Medulla oblongata (tissue), 1 donor: Measurements from ENCODE around the gene STAMBP.
"Not testable (repeated sequence)": the region's sequence is repeated elsewhere in the genome, so short reads cannot be mapped to it uniquely, and the experiment has no call there.

Experiments
- DNase-seq: peaks from one replicate; pipeline ENCODE4 v3.0.0-alpha.2; 2015; ENCODE audit errors: extremely low spot score

STAMBP gene

DNA sequence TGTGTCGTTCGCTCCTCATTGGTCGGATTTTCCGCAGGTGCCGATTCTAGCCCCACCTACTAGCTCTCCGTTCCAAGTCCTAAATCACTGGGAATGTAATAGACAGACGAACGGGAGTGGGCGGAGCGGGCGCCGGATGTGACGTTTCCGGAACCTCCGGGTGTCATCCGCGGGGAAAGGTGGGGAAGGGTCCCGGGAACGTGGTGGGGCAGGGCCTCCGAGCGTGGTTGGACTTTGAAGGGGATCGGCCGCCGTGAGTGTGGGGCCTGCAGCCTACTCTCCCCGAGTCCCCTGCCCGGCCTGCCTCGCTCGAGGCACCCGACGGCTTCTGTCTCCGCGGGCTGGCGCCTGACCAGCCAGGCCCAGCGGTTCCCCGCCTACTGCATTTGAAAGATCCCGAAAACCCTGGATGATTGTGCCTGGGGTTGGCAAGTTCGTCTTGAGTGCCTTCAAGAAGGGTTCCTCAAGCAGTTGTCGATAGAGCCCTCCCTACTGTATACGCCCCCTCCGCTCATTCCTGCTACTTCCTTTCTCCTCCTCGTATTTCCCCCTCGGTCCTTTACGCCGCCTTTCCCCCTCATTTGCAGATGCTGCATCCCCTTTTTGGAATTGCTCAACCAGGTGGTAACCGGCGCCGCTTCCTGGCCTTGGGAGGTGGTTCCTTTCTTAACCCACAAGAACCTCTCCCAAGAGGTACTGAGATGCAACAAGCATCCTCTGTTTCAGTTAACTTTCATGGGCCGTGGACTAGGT, at the start of gene STAMBP:
TSS of gene STAMBP (plus strand) at position 144 of the 753 bp plus-strand sequence. CDS start 1,896 bp downstream, outside the sequence.
- peak; percentile 99 for DNase-seq

- peak; percentile 98 for DNase-seq
Observed at GRCh38 chr2:73779467-73780236, 49.1 kb upstream of the STAMBP start, which contains the start of gene DUSP11. TSS of gene DUSP11 (minus strand) at chr2:73780103. CDS start at chr2:73779974, 129 bp downstream.

GRCh38 chr2:73780237-73780582, 48.6 kb upstream of the STAMBP start:
- DNase-seq = no peak

- DNase-seq = not testable (repeated sequence)
Observed at GRCh38 chr2:73783402-73783801, 45.4 kb upstream of the STAMBP start.

DNA sequence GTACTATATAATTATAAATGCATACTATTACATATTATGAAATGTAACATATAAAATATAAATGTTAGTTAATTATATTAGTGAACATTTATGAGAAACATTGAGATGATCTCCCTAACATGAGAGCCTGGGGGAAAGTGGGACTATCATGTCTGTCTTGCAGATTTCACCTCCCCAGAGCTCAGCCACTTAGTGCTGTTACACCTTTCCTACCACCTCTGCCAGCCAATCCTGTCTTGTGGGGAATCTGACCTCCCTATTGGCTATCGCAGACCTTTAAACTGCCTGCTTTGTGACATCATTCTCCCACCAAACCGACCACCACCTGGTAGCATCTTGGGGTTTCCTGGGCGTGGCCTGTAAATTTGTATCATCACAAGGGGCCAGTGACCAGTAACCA, 44.9 kb upstream of the STAMBP start, which contains the start of gene C2orf78:
TSS of gene C2orf78 (plus strand) at position 301 of the 400 bp plus-strand sequence. CDS start 127 bp downstream, outside the sequence.
- not testable (repeated sequence) for DNase-seq

DNA sequence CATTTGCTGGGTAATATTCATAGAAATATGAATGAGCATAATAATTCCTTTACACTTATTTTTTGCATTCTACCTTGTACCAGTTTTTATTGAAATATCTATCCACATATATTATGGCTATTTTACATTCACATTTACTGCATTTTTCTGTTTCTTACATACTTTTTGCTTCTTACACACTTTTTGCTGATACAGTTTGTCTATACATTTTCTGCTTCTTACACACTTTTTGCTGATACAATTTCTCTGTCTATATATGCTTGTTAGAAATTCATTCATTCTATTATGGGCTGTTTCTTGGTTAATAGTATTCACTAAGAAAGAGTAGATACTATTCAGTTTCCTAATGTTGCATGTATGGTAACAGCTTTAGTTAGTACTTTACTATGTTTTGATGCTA, 16.9 kb upstream of the STAMBP start:
- no peak for DNase-seq

- no peak for DNase-seq
Observed at GRCh38 chr2:73812635-73813034, 16.1 kb upstream of the STAMBP start.

- no peak for DNase-seq
Observed at GRCh38 chr2:73818296-73818695, 10.5 kb upstream of the STAMBP start.

- DNase-seq = no peak
Observed at GRCh38 chr2:73821227-73821626, 7.5 kb upstream of the STAMBP start.

DNA sequence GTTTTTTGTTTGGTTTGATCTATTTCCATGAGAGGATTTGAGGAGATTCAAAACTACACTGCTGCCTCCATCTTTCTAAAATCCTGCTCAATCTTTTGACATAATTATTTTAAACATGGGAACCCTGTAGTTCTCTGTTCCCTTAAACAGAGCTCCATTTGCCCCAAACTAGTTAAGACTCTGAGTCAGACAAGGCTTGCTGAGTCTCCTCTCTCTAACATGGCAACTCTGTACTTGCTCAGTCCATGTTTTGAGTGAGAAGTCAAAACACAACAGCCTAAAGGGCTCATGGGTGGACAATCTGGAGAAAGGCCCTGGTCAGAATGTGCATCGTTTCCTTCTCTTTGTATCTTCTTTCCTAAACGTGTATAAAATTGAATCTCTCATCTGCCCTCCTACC, 7.1 kb upstream of the STAMBP start:
- no peak for DNase-seq

GRCh38 chr2:73822276-73822675, 6.5 kb upstream of the STAMBP start:
- no peak for DNase-seq

DNA sequence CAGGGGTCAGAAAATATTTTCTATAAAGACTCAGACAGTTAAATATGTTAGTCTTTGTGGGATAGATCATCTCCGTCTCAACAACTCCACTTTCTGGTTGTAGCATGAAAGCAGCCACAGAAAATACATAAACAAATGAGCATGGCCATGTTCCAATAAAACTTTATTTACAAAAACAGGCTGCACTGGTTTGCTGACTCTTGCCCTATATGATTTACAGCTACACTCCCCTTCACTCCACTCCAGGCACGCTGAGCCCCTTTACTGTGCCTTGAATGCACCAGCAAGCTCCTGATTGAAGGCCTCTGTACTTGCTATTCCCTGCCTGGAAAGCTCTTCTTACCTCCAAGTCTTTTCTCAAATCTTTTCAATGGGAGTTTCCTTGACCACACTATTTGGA, 5.8 kb upstream of the STAMBP start:
- DNase-seq = no peak

GRCh38 chr2:73823416-73823815, 5.3 kb upstream of the STAMBP start:
- DNase-seq = no peak

DNA sequence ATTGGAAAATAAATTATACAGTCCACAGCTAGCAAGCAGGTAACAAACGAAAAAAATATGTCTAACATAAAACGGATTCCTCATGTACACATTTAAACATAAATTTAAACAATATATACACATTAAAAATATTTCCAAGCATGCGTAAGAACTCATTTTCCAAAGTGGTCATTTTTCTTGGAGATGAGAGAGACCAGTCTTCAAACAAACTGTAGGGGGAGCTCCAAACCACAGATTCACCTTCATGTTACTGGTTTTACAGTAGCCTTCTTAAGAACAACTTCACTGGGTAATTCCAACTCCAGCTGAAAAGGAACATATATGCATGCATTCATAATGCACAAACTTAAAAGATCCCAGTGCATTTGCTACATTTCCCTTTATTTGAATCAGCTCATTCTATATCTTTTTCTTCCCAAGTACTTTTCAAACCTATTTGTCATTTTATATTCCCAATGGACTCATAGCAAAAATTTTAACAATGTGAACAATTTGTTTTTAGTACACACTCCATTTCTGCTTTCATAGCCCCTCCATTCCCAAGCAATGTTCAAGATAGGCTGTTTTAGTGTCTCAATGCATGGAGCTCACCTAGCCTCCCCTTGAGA, 4.7 kb upstream of the STAMBP start:
- peak; percentile 85 for DNase-seq

DNA sequence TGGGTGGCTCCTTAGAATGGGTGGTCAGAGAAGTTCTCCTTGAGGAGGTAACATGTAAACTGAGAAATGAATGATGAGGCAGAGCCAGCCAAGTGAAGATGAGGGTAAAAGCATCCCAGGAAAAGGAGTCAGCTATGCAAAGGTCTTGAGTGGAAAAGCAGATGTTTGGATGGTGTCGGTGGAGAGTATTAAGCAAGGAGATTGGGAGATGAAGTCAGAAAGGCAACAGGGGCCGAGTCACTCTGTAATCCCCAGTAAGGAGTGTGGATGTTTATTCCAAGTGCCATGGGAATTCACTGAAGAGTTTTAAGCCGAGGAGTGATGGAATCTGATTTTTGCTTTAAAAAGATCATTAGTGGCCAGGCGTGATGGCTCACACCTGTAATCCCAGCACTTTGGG, 3.4 kb upstream of the STAMBP start:
- DNase-seq = no peak

DNA sequence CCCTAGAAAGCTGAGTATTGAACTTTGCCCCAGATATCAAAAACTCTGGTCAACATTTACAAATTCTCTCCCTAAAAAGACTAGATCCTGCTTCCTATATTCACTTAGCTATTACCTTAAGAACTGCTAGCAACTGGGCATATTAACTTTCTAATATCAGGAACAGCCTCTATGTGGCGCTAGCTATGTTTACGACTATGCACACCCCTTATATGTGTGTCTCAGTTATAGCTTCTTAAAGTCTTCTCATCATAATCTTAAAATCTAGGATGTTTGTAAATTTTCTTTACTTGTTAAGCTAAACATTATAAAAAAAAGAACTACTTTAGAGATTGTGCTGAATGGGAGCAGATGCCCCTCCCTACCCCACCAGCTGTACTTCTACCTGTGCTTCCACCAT, 1.7 kb upstream of the STAMBP start:
- DNase-seq = no peak

DNA sequence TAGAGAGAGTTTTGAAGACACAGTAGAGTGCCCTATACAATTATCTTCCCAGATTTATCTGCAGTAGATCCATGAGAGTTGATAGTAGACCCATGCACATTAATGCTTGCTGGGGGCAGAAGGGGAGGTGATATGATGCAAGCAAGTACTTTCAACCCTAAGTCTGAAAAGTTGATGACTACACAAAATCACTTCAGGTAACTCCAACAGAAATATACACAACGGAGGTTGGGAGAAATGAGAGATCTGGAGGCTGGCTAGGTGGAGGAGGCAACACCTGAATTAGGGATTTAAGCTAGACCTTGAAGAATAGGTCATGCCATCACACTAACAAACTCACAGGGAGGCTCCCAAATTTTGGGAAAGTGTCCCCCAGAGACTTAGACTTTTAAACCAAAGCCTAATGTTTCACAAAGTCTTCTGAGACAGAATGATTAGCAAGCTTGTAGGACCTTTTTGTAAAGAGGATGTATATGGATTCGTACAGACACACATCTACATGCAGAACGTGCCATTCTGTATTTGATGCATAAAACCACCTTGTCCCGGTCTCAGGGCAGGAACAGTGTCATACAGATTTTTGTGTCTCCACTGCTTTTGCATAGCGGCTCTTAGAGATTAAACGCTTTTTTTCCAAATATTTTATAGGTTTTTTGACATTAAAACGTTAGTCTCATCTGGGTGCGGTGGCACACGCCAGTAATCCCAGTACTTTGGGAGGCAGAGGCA, 937 bp upstream of the STAMBP start:
- no peak for DNase-seq

DNA sequence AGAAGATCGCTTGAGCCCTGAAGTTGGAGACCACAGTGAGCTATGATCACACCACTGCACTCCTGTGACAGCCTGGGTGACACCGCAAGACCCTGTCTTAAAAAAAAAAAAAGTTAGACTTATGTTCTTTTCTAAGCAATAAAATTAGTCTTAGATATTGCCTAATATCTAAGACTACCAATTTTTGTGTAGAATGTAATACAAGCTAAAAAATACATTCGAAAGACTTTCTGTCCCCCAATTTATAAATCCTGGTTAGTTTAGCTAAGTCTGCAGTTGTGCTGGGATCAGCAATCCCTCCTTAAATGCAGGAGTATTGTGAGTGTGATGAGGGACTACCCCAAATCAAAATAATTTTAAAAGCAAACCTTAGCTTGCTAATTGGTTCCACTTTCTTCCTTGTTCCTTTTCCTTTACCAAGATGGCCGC, 358 bp upstream of the STAMBP start:
- DNase-seq = no peak

DNA sequence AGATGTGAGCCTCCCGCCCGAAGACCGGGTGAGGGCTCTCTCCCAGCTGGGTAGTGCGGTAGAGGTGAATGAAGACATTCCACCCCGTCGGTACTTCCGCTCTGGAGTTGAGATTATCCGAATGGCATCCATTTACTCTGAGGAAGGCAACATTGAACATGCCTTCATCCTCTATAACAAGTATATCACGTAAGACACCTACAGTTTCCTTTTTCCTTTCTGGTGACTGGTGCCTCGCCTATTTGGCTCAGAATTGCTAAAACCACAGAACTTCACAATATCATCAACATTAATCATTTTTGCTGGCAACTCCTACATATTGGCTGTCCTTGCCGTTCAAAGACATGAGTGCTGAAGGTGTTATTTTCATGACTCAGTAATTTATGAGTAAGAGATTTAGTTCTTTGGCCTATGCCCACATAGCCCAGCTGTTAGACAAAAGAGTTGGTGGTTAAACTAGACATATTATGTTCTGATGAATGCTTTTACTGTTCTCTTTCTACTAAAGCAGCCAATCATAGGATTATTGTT, 2.2 kb downstream of the STAMBP start:
- DNase-seq = peak; percentile 41

DNA sequence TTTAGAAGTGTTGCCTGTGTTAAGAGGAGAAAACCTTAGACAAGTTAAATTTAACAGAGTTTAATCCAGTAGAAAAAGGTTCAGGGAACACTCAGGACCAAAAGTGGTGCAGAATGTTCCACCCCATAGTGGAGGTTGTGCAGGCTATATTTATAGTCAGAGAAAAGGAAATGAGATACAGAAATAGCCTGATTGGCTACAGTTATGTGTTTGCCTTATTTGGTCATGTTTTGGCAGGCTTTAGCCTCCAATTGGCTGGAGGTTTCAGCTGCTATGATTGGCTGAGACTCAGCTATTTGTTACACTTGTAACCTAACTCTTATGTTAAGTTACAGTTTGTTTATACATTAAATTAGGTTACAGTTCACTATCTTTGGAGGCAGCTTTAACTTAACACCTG, 4.2 kb downstream of the STAMBP start:
- no peak for DNase-seq

DNA sequence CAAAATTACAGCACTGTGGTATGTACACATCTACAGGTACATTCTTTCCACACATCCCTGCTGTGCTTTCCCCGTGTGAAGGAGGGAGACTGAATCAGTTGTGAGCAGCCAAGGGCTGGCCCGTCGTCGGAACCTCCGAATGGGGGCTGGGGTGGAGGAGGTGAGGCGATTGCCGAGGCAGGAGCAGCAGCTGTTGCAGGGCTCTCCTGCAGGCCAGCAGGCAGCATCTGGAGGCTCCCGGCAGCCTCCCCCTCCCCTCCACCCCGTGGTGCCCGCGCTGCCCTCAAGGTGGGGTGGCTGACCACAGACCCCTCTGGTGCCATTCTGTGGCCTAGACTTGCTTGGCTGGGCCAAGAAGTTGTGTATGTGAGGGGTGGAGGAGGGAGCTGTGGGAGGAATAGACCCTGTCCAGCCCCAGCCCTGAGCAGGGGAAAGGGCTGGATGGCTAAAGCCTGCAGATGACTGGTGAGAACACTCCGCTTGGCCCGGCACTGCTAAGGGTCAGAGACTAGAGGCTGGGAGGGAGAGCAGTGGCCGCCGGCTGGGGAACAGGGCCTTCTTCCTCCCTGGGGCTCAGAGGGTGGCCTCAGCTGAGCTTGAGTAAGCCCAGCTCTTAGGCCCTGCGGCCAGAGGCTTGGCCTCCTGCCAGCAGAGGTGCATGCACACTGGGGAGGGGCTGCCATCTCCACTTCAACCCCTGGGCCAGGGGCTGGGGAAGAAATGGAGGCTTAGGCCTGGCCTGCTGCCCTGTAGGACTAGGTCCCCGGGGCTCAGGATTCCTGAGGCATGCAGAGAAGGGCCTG, 7.6 kb downstream of the STAMBP start:
- DNase-seq = no peak
